COLO829 (cell line): Measurements from ENCODE around the gene STX7.

Experiments used
- DNase-seq: peaks from one replicate; pipeline ENCODE4 v3.0.0; 2012; ENCODE audit warnings: low spot score

The STX7 gene

GRCh38 chr6:132476688-132477087 lies 36.2 kb downstream of the STX7 start:
- no peak for DNase-seq

- DNase-seq = no peak
Measured at GRCh38 chr6:132475925-132476324, 37.0 kb downstream of the STX7 start.

DNA sequence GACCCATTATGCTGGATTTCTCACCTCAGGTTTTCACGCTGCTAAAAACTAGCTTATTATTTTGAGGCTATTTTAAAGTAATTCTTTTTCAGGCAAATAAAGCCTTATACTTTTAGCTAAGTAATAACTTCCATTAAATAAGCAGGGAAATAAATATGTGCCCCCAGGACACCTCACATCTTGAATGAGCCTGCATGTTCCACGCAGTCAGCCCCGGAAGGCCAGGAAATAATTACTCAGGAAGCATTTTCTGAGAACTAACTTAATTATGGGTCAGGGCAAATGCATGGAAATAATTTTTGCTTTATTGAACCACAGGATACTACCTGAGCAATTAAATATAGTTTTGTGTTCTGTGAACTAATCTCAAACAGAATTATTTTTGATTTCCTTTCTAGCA lies 41.1 kb downstream of the STX7 start:
- DNase-seq = no peak

DNA sequence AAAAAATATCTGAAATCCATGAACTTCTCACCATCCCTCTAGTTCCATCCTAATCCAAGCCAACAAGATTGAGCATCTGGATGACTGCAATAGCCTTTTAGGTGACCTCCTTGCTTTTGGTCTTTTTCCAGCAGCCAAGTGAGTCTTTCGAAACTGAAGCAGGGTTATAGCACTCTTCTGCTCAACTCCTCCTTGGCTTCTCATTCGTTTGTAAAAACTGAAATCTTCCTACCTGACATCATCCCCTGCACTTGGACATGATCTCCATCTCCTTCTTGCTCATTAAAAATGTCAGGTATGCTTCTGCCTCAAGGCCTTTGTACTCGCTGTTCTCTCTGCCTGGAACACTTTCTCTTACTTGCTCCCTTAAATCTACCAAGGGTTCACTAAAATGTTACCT lies 46.0 kb downstream of the STX7 start:
- no peak for DNase-seq

- DNase-seq = no peak
Measured at GRCh38 chr6:132465530-132466485, 47.1 kb downstream of the STX7 start.

- DNase-seq = peak; percentile 25
Measured at GRCh38 chr6:132464538-132465256, 48.2 kb downstream of the STX7 start.

DNA sequence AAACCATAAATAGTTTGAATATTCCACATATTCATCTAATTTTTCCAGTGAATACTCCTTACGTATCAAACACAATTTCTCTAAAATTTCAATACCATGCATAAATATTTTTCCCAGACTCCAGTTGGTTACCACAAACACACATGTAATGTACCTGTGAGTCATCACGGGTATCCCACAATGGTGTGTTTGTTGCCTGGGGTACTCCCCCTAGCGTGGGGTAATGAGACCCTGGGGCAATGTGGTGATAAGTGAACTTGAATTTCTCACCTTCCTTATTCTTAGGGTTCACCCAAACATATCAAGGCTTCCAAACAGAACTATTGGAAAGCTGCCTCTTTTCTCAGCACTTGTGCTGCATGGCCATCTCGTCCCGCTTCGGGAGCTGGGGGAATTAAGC lies 51.0 kb downstream of the STX7 start:
- DNase-seq = peak; percentile 35

DNA sequence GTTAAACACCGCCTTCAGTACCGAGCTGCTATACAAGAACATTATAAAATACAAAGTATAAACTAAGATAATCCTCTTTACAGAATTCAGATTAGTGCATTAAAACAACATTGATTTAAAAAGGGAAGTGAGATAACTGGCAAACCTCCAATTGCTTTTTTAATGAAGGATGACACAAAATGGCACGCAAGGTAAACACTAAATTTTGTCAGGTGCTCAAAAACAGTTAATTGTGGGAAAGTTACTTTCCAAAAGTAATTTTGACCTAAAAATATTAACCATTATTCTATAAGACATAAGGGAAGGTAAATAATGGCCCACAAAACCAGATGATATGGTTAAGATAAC lies 53.3 kb downstream of the STX7 start:
- DNase-seq = no peak

DNA sequence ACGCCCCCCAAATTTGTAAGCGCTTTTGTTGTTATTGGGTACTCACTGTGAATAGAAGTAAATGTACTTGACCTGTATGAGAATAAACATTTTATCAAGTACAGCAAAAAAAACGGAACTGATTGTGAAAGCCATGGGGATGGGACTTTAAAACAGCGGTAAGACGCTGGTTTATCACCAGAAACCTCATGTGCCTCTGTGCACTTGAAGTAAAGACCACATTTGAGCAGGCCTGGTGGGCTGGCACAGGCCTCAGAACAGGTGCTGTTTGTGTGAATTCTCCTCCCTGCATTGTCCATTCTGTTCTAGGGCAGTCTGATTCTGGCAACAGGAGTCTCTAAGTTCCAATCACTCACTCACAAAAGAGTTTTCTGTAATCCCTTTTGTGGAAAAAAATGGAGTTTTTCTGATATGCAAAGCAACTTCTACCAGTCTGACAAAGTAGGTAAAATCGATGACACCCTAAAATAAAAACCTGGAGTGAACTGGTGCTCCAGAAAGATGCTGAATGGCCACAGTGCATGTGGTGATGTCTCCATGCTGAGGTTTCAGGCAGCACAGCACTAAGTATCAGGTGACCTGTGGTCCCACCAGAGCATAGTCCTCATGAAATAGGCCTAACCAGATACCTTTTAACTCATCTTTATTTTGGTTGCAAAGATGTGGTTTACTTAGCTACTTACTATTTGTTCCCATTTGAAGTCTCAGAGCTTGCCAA lies 53.9 kb downstream of the STX7 start:
- no peak for DNase-seq

GRCh38 chr6:132456700-132457143 lies 56.2 kb downstream of the STX7 start:
- no peak for DNase-seq

- no peak for DNase-seq
Measured at GRCh38 chr6:132446855-132447241, 66.1 kb downstream of the STX7 start.

DNA sequence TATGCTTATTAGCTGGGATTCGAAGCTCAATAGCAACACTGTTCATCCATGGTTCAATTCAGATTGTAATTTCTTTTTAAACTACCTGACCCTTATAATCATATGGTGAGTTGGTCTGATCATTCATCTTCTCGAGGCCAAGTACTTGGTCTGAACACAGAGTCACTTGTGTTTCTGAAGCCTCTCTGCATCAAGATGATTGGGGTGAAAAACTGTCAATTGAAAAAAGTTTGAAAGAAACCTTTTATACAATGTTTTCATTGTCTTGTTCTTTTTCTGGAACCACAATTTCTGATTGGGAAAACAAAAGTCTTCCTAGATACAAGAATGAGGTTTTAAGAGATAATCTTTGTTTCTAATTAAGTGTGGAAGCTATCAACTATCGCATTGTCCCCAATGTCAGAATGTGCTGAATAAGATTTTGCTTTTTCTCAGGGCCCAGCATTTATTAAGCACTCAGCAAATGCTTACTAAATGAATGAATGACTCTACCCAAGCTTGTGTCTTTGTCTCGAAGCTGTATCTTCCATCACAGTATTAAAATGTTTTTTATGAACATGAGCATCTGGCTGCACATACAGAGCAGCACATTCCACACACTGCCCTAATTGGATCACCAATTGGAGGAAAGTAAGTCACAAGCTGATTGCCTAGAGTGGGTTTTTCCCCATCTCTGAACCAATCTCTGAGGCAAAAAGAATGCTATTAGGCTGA lies 66.6 kb downstream of the STX7 start:
- DNase-seq = peak; percentile 72

- no peak for DNase-seq
Measured at GRCh38 chr6:132445201-132445951, 67.5 kb downstream of the STX7 start.

- no peak for DNase-seq
Measured at GRCh38 chr6:132443206-132443605, 69.7 kb downstream of the STX7 start.

- DNase-seq = no peak
Measured at GRCh38 chr6:132430110-132430509, 82.8 kb downstream of the STX7 start.

DNA sequence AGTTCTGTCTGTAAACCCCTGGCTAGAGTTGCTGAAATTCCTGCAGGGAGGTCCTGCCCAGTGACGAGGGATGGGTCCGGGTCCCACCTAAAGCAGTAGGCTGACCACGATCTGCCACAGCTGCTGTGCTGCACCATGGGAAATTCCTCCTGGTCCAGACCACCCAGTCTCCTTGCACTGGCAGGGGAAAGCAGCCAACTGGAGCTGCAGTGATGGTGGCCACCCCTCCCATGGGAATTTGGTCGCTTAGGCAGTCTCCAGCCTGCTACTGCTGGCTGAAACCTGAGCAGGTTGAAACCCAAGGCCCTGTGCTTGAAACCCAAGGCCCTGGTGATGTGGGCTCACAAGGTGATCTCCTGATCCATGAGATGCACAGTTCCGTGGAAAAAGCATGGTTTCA lies 87.7 kb downstream of the STX7 start:
- DNase-seq = no peak

DNA sequence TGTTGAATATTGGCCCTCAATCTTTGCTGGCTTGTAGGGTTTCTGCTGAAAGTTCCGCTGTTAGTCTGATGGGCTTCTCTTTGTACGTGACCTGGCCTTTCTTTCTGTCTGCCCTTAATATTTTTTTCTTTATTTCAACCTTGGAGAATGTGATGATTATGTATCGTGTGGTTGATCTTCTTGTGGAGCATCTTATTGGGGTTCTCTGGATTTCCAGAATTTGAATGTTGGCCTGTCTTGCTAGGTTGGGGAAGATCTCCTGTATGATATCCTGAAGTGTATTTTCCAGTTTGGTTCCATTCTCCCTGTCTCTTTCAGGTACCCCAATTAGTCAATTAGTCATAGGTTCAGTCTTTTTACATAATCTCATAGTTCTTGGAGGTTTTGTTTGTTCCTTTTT lies 89.1 kb downstream of the STX7 start:
- no peak for DNase-seq

DNA sequence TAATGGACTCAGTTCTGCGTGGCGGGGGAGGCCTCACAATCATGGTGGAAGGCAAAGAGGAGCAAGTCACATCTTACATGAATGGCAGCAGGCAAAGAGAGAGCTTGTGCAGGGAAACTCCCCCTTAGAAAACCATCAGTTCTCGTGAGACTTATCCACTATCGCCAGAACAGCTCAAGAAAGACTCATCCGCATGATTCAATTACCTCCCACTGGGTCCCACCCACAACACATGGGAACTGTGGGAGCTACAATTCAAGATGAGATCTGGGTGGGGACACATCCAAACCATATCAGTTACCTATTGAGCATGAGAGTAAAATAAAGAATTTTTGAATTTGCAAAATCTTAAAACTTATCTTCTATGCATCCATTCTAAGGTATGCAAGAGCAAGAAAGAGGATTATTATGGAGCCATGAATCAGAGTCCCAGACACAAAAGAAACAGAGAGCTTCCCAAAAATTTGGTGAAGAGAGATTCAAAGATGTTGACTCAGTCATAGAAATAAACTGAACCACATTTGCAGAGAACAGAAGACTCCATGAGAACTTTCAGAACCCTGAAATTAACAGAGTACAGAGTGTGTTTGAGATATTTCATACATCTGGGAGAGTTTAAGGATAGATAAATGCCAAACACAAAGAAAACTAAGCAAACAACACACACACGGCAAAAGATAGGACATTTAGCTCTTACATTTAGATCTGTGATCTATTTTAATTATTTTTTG lies 94.5 kb downstream of the STX7 start:
- DNase-seq = no peak

DNA sequence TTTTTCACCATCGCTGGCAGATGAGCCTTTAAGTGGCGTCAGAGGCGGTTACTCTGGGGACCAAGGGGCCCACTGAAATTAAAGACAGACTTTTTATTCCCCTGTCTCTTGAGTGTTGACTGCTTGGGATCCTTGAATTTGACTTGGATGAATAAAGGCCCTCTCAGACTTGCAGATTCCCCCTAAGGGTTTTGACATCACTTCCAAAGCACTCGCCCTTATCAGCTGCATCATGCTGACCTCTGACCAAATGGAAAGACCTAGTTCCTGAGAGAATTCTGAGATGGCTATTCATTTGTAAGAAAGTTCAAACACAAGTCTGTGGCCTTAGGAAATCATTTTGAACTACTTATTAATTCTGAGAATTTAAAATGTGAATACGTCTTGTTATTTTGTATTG lies 98.2 kb downstream of the STX7 start:
- peak; percentile 80 for DNase-seq

GRCh38 chr6:132414322-132414721 lies 98.6 kb downstream of the STX7 start:
- DNase-seq = no peak

DNA sequence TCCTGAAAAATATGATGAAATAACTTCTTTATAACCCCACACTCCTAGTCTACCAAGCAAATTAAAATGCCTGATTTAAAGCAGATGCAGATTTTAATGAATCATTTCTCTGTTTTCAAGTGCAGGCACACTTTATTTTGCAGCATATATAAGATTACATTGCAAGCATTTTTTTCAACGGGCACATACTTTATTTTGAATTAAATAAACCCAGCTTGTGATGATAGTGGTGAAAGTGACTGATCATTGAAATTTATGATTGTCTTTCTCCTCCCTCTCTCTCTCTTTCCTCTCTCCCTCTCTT lies 99.5 kb downstream of the STX7 start:
- no peak for DNase-seq
